Hematopoietic multipotent progenitor cell treated with erythropoietin and hydrocortisone succinate and interleukin-3 and kit ligand, for 8 days (in vitro differentiated cells): Measurements from ENCODE around the gene FGF1.

Source experiments
- DNase-seq: peaks from one replicate; pipeline ENCODE4 v3.0.0-alpha.2; 2015

The FGF1 gene

GRCh38 chr5:142685418-142686209, at the start of gene FGF1:
Gene FGF1 (minus strand): TSS chr5:142686090. CDS start chr5:142614127, 71,963 bp downstream.
- DNase-seq, result no peak

GRCh38 chr5:142727735-142728047, 41.8 kb upstream of the FGF1 start:
- no peak for DNase-seq

DNA sequence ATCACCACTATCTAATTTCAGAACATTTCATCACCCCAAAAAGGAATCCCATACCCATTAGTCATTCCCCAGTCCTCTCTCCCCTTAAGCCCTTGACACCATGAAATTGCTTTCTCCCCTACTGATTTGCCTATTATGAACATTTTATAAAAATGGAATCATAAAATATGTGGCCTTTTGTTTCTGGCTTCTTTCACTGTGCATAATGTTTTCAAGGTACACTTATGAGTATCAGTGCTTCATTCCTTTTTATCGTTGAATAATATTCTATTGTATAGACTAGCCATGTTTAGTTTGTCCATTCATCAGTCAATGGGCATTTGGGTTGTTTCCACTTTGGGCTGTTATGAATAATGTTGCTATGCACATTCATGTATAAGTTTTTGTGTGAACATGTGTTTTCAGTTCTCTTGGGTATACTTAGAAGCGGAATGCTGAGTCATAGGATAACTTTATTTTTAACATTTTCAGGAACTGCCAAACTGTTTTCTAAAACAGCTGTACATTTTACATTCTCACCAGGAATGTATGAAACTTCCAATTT, 40.4 kb upstream of the FGF1 start:
- no peak for DNase-seq

- no peak for DNase-seq
These were observed 39.6 kb upstream of the FGF1 start for GRCh38 chr5:142725231-142726187.

GRCh38 chr5:142724821-142725220, 38.9 kb upstream of the FGF1 start:
- no peak for DNase-seq

DNA sequence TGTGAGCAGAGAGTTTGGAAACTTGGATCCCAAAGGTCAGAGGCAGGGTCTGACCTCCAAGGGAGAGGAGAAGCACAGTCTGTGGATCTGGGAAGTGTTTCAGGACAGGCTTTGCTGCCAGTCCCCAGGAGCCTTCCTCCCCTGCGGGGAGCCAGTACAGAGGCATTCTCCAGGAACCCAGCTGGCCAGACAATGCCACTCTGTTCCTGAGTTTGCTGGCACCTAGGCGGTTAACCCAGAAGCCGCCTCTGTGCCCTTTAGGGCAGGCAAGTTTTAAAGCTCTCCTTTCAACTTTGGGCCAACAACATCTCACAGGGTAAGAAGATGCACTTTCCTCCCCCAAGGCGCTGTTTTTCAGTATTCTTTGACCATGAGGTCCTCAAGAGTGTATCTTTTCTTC, 37.0 kb upstream of the FGF1 start:
- DNase-seq, result no peak

GRCh38 chr5:142722146-142722545, 36.3 kb upstream of the FGF1 start:
- no peak for DNase-seq

DNA sequence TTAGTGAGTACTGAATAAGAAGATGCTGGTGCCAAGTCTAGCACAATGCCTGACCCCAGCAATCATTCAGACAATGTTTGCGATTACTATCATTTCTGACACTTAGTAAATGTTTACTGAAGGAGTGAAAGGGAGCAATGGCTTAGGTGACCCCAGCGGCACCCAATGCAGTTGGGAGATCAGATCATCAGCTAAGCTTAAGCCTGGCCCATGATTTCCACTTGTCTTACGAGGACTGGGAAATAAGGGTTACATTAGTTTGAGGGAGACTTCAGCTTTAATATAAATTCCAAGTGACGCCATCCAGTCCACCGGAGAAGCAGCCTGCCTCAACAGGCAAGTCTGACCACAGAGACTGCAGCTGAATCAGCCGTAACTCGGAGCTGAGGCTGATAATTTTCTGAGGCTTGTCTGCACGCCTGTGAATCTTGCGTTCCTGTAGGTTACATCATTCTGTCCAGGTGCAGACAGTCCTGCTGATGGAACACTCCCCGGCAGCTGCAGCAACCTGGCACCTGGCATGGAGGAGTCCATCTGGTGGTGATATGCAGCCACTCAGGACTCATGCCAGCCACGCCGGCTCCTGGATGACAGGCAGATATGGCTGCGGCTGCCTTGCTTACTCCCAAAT, 34.9 kb upstream of the FGF1 start:
- no peak for DNase-seq

DNA sequence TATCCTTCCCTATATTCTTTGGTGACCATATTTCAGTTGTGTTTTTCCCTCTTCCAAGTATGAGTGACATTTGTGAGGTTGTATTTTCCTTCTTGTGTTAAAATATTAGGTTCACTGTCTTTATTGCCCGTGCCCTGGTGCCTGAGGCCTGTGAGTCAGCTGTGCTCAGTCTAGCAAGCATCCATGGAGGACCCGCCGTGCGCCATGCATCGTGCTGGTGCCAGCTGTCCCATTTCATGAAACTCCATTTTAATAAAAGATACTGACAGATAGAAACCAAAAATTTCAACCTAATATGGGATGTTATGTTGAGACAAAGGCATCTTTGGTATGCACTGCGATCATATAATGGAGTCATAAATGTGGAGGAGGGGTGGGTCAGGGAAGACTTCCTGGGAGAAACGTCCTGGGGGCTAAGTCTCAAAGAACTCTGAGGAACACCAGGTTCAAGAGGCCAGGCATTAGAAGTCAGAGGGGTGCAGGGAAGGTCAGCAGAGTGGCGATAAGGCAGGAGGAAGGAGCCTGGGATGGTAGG, 34.0 kb upstream of the FGF1 start:
- no peak for DNase-seq

DNA sequence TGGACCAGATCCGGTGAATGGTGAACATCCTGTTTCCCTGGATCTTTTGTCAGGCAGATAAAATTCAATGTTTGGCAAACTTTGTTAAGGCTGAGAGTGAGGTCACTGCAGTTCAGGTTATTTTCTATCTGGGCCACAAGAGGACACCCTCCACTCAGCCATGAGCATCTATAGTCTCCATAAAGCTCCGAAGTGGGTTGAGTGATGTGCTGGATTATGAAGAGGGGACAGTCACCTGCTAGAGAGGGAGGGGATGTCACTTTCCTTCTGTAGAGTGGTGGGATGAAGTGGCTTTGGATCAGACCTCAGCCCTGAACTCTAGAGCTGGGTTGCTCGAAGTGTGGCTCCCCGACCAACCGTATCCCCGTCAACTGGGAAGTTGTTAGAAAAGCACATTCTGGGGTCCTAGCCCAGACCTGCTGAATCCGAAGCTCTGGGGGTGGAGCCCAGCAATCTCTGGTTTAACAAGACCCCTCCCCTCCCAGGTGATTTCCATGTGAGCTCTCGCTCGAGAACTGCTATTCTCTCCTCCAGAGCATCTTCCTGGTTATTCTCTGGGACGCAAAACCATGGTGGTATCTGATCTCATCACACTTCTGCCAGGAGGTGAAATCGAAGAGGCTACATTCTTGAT, 31.8 kb upstream of the FGF1 start:
- peak; percentile 19 for DNase-seq

DNA sequence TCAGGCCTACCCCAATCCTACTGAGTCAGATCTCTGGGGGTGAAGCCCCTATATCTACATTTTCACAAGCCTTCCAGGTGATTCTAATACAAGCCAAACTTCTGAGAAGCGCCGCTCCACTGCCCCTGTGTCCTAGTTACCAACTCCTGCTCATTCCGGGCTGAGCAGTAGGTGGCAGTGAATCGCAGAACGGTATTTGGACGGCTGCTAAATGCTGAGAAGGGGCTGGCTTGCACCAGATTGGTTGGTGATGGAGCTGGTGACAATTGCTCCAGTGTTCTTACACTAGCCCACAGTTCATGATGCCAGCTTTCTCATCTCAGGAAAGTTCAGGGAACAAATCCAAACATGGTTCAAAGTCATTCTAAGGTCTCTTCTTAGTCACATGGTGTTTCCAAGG, 31.1 kb upstream of the FGF1 start:
- DNase-seq, result peak; percentile 40

GRCh38 chr5:142715291-142715690, 29.4 kb upstream of the FGF1 start:
- no peak for DNase-seq

- peak; percentile 85 for DNase-seq
These were observed 27.3 kb upstream of the FGF1 start for GRCh38 chr5:142713121-142713706.

DNA sequence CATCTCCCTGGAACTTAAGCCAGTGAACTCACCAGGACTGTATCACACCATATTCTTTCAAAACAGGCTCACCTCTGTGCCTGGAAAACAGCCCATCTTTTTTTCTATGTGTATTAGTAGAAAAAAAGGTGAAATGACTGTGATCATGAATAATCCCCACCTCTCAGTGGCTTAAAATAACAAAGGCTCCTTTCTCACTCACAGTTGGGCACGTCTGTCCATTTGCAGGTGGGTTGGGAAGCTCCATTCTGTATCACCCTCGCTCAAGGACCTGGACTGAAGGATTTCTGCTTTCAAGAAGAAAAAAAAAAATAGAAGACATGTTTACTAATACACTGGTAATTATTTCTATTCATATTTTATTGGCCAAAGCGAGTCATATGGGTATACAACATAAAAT, 17.3 kb upstream of the FGF1 start:
- DNase-seq, result no peak

DNA sequence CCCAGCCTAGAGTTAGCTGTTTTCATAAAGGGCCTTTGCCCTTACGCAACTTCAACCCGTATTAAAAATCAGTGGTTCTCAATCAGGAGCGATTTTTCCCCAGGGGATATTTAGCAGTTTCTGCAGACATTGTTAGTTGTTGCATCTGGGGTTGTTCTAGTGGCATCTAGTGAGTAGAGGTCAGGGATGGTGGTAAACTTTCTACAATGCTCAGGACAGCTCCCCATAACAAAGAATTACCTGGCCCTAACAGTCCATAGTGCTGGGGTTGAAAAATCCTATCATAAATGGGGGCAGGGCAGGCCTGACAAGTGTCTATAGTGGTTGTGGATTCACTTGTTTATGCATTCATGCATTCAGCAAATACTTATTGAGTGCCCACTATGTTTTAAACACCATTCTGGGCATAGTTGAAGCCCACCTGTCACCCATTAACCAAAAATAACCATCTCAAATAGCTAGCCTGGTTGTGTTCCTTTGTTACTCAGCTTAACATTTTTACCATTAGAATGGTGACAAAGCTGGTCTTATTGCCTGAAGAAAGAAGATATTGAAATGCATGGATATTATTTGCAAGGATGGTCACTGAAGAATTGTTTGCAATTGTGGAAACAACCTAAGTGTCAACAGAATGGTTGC, 15.9 kb upstream of the FGF1 start:
- DNase-seq, result no peak

DNA sequence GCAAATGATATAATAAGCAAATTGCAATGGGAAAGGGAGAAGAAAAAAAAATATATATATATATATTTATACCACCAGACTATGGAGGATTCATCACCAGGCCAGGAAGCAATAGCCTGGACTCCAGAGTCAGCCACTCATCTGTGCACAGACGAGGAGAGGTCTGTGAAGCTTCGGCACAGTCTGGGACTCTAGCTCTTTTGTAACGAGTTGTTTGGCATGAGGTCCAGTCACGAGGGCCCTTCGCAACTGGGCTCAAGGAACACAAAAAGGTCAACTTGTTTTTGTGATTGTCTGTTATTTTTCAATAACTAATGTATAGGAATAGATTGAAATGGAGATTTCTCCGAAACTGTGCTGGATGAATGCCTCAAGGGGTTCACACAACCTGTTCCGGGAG, 14.7 kb upstream of the FGF1 start:
- DNase-seq, result no peak

DNA sequence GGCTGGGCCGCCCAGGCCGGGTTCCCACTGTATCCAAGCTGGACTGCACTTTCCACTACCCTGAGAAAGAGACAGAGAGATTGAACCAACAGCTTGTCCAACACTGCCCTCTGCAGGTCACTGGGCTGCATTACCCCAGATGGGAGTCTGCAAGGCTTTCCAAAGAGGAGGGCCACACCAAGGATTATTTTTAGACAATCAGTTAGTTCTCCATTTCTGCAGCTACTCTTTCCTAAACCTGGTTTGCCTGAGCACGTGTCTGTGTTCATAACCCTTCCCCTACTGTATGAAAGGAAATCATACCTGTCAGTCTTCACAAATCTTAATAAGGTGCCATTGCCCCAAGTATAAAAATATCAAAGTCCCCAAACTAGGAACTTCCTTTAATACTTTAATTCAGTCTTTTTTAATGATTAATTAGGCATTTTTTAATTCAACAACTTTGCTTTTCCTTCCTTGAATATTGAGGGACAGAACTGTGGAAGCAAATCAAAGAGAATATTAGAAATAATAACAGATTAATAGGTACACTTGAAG, 13.4 kb upstream of the FGF1 start:
- DNase-seq, result peak; percentile 77

DNA sequence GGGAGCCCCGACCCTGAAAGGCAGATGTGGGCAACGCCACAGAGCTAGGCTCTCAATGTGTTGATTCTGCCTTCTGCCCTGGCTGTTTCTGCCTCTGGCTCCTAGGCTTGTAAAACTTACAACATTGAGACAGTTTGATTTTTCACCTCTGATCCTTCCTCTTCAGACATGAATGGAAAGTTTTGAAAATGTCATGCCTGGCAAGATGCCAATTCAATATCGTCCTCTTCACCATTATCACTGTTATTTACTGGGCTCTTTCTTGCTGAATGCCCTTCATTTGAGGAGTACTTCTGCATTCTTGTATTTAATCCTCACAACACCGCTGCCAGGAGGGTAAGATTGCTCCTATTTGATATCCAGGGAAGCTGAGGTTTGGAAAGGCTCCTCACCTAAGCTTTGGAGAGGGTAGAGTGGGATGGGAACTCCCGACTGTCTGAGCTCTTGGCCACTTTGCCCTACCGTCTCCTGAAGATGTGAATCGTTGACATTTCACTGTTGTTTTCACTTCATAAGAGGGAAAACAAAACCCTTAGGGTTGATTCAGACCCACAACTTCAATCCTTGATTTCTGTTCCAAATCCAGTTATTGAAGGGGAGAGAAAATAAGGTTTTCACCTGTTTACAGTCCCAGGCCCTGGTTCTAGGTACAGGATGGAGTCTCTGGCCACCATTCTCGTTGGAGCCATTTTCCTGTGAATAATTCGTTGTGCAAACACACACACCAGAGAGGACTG, 12.7 kb upstream of the FGF1 start:
- no peak for DNase-seq

GRCh38 chr5:142697356-142698255, 11.7 kb upstream of the FGF1 start:
- no peak for DNase-seq

DNA sequence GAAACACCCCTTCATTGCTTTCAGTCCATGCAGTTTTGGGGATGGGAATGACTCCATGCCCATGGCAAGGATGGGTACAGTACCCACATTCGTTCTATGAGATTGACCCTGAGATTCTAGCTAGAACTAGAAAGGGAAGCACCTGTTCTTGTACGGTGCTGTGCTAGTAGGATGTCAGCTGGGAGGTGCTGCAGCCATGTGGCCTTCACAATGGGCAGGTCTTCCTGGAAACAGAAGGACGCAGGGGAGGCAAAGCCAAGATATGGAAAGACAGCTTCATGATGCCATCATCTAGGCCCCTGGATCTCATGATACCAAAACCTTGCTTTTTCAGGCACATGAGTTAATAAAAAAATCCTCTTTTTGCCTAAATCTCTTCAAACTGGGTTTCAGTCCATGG, 10.5 kb upstream of the FGF1 start:
- no peak for DNase-seq
